ENCODE data around the gene FOXP1.
"Not testable (repeated sequence)": the region's sequence is repeated elsewhere in the genome, so short reads cannot be mapped to it uniquely, and the experiment has no call there.

Gene FOXP1

DNA sequence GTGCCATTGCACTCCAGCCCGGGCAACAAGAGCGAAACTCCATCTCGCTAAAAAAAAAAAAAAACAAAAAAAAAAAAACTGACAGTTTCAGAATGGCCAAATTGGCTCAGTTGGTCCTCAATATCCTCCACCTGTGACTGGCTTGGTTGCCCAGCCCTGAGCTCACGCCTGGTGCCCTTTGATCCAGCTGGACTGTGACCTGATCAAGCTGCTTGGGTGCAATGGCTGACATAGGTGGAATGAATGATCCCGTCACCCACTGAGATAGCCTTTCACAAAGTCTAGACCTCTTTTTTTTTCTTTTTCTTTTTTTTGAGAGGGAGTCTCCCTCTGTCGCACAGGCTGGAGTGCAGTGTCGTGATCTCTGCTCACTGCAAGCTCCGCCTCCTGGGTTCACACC is 254.6 kb downstream of the FOXP1 start:
- DNase-seq (ENCODE audit: low spot score): no peak

DNA sequence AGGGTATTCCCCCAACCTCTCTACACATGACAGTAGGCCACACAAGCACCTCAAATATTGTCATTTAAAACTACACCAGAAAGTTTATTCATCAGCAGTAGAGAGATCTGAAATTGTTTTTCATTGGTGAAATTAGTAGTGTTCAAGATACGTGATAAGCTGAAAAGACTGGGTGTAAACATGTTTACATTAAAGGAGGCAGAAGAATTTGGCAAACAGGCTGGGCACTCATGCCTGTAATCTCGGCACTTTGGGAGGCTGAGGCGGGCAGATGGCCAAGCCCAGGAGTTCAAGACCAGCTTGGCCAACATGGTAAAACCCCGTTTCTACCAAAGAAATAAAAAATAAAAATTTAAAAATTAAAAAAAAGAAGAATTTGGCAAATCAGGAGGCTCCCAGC is 255.6 kb downstream of the FOXP1 start:
- no peak for DNase-seq (ENCODE audit: low spot score)

DNA sequence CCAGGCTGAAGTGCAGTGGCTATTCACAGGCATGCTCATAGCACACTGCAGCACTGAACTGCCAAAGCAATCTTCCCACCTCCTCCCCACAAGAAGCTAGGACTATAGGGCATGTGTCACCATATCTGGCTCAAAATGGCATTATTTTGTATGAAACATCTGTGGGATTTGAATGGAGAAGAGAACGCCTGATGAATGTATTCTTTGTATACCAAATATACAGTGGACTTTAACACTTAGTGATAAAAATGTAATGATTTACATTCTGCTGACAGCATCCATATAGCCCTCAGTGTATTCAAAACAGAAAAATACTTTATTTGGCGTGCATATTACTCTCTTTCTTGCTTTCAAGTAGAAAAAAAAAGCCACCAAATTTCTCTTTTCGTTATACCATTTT is 257.8 kb downstream of the FOXP1 start:
- no peak for DNase-seq (ENCODE audit: low spot score)

DNA sequence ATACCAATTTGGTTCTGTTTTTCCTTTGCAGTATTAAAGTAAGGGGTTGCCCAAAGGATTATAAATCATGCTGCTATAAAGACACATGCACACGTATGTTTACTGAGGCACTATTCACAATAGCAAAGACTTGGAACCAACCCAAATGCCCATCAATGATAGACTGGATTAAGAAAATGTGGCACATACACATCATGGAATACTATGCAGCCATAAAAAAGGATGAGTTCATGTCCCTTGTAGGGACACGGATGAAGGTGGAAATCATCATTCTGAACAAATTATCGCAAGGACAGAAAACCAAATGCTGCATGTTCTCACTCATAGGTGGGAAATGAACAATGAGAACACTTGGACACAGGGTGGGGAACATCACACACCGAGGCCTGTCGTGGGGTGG is 259.3 kb downstream of the FOXP1 start:
- not testable (repeated sequence) for DNase-seq (ENCODE audit: low spot score)

DNA sequence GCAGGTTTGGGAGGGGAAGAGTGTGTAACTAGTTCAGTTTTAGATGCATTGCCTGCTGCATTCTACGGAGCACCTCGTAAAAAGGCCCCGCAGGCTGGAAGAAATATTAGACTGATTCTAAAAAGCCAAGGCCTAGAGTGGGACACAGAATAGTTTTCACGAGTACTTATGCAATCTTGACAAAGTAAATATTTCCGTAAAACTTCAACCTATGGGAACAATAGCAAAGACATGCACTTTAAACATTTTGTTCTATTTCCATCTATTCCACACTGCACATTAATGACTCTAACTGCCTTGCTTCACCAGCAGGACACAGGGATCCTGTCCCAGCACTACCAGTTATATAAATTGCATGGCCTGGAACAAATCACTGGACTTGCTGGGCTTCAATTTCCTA is 260.0 kb downstream of the FOXP1 start:
- no peak for DNase-seq (ENCODE audit: low spot score)

DNA sequence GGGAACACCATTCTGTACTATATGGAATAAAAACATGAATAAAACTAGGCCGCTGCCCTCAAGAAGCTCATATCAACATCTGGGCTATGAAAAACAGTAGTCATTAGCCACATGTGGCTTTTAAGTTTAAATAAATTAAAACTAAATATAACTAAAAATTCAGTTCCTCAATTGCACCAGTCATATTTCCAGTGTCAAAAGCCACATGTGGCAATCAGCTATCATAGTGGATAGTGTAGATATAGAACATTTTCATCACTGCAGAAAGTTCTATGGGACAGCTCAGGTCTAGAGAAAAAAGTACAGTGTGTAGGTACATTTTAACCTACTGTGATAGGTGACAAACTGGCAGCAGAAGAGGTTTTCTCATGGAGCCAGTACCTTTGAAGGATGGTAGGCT is 261.4 kb downstream of the FOXP1 start:
- no peak for DNase-seq (ENCODE audit: low spot score)

DNA sequence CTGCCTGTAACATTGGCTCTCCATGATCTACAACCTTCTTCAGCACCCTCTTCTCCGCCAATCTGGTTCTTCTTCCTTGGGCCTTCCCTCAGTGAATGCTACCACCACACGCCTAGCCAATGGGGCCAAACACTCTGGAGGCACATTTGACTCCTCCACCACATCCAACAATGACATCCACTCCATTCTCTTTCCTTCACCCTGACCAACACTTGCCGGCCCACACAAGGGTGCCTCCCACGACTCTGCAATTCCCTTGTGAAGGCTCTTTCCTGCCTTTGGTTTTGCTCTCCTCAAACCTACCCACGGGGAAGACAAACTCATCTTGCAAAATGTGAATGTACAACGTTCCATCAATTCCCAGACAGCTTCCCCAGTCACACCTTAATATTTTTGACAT is 263.8 kb downstream of the FOXP1 start:
- DNase-seq (ENCODE audit: low spot score): no peak

DNA sequence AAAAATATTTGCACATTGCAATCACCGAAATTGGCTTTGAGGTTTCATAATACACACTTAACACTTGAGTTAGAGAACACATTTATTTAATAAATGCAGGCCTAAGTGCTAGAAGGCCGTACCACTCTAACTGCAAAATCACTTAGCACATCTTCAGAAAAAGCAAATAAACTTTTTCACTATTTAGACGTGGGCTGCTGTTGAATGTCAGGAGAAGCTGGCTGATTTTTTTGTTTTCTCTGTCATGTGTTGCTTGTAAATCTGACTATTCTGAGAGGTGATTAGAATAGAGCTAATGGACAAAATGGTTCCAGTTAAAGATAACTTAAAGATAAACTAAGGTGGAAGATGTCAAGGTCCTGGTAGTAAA is 265.1 kb downstream of the FOXP1 start:
- no peak for DNase-seq (ENCODE audit: low spot score)

DNA sequence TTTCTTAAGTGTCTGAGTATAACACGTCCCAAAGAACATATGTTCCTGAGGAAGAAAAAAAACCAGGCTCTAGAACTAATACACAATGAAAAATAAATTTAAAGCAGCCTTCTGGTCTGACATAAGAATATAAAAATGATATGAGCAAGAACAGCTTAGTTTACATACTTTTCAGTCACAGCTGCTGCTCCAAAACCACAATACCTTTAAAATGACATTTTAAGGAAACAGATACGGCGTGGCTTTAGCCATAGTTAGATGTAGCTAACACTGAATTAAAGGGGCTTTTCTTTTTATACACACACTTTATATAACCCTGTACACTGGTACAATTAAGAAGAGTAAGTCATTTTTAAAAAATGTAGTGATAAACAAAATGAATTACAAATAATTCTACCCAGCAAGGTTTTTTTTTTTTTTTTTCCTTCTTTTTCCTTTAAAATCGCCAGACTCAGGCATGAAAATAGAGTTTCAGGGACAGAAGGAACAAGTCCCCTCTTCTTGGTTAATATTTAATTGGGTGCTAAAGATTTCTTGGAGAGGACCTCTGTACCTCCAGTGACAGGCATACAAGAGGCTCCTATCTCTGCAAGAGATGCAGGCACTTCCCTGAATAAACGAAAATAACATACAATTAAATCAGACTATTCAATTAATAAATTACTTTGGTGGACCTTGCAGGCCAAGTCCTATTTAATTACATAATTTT is 265.6 kb downstream of the FOXP1 start:
- no peak for DNase-seq (ENCODE audit: low spot score)

DNA sequence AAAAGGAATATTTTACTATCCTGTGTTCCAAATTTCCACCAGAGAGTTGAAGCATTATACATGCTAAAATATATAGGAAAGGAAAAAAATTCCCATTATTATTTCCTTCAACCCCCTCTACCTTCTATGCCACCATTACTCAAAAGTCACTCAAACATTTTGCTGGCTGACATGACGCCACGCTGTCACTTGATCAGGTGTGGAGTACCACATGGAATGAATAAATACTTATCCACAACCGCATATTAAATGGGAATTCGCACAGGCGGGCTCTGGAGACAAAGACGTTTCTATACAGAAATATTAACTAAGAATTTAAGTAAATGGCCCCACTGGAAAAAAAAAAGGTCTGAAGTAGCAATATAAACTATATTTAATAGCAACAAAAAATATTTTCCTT is 266.4 kb downstream of the FOXP1 start:
- DNase-seq (ENCODE audit: low spot score): no peak

DNA sequence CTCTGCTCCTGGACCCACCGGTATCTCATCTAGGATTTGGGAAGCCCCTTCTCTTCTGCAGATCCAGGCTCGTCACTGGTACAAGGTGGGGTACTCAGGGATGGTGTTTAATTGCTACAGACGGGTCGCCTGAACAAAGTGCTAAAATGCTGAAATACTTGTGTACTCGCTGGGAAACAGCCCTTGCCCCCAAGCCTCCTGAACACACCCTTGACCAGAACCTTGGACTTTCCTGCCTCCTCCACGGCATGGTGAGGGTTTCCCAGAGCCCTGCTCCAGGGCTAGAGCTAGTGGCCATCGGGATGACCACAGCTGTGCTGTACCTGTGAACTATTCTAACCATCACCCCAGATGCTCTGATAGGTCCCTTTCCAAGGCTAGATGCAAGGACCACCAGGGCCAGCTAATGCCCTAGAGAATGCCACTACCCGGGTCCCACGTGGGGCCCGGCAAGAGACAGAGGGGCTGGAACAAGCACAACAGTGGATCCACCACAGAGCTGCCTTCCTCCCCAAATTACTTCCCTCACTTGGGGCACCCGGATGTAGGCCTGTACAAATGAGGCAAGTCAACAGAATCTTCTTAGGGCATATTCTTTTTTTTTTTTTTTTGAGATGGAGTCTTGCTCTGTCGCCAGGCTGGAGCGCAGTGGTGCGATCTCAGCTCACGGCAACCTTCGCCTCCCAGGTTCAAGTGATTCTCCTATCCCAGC is 267.3 kb downstream of the FOXP1 start:
- no peak for DNase-seq (ENCODE audit: low spot score)

DNA sequence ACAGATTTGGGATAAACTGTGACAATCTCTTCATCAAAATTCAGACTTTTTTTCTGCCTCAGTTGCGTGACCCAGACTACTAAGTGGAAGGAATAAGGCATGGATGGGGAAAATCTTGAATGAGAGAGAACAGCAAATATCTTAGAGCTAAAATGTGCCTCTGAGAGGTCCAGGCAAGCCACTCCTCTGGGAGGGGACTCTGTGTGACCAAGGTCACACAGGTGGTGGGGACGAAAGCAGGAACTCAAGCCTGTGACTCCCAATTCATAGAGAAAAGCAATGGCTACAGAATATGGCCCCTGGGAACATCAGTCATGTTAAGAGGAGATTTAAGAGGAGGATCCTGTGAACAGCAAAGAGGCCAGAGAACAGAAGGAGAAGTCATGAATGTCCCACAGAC is 268.1 kb downstream of the FOXP1 start:
- no peak for DNase-seq (ENCODE audit: low spot score)

DNA sequence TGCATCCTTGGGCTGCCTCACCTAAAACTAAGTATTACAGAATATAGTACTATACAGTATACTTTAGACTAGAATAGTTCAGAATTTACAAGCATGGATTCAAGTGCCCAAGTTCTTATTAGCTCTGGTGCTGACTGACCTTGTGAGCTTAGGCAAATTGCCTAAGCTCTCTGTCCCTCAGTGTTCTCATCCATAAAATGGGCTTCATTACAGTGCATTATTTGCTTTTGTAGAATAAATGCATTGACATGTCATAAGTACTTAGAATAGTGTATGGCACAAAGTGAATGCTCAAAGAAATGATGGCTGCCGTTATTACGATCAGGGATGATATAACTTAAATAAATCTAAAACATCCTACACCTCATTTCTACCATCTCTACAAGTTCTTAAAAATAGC is 269.7 kb downstream of the FOXP1 start:
- no peak for DNase-seq (ENCODE audit: low spot score)

DNA sequence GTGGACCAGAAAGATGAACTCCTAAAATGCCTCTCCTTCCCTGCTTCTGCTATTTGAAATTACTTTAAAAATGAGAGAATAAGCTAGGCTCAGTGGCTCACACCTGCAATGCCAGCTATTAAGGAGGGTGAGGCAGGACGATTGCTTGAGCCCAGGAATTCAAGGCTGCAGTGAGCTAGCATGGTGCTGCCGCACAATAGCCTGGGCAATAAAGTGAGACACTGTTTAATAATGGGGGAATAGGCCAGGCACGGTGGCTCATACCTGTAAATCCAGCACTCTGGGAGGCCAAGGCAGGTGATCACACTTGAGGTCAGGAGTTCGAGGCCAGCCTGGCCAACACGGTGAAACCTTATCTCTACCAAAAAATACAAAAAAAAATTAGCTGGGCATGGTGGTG is 271.1 kb downstream of the FOXP1 start:
- DNase-seq (ENCODE audit: low spot score): no peak

DNA sequence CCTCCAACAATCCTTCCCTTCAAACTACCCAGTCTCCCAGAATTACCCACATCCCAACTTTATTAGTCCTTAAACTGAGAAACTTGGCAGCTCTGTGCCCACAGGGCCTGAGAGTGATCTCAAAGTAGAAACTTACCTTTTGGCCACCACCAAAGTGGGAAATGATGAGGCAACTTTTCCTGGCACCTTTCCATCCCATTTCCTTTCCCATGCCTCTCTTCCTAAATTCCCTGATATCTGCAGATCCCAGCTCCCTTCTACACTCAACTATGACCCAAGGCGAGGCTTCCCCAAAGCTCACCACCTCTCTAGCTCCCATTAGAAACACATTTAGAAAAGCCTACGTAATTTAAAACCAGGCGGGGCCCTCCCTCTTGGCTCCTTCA is 271.9 kb downstream of the FOXP1 start:
- no peak for DNase-seq (ENCODE audit: low spot score)

DNA sequence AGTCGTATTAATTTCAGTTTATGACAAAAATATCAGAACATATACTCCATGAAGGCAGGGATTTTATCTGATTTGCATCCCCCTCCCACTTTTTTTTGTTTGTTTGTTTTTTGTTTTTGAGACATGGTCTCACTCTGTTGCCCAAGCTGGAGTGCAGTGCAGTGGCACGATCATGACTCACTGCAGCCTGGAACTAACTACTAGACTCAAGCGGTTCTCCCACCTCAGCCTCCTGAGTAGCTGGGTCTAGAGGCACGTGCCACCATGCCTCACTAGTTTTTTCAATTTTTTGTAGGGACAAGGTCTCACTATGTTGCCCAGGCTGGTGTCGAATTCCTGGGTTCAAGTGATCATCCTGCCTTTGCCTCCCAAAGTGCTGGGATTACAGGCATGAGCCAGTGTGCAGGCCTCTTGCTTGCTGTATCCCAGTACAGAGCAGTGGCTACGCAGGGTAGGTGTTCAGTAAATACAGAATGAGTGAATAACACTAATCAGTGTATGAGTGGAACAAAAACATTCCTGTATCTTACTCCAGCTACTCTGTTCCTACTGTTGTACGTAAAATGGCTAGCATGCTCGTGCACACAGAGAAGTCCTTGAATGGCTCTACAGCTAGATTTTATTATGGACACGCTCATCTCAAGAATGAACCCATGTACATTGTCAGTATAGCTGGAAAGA is 272.4 kb downstream of the FOXP1 start:
- DNase-seq (ENCODE audit: low spot score): no peak

DNA sequence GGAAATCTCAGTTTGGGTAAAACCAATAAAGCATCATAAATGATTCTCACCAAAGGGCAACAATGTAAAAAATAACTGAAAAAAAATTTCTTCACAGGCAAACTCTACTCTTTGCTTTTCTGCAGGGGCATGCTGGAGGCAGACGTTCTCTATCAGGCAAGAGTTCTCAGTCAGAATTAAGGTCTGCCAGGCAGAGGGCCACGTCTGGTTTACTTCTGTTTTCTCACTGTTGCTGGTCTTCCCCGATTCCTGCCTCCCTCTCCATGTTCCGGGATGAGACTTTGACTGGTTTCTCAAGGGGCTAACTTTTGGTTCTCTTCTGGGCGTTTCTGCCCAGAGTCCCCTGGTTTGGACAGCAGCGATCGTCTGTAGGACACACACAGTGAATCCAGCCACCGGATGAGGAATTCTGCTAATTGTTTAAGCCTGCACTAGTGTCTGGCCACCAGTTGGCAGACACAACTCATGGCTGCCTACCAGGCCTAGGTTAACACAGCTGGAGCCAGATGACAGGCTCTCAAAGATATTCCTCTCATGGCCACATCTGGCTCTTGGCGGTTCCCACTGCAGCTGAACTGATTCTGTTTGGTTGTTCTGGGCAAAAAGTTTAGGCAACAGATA is 273.1 kb downstream of the FOXP1 start:
- no peak for DNase-seq (ENCODE audit: low spot score)

DNA sequence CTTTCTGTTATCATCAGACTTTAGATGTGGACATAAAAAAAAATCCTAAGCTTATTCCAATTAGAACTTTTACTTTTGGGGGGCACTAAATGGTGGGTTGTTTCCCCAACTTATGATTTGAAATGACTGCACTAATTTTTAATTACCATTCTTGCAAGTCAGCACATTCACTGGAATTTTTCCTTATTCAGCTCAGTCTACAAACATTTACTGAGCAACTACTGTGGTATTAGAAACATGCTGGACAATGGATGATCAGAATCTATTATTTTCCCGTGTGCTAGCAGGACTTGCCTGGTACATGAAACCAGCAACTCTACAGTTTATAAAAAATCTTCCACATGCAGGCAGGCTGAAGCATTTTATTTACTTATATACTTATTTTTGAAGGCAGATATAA is 273.6 kb downstream of the FOXP1 start:
- DNase-seq (ENCODE audit: low spot score): no peak

DNA sequence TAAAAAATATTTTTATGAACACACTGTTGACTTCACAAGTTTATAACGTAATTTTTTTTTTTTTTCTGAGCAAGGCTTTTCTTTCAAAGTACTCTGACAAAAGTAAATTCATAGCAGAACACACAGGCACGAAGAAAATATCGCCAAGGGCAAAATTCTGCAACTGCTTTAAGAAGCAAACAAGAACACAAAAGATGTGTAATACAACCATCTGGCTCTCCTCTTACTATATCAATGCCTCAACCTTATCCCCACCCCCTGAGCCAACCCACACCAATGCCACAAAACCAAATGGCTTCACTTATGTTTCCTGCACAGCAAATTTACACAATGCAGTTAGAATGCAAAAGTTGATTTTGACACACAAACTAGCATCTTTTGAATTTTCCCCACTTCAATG is 274.2 kb downstream of the FOXP1 start:
- peak; percentile 40 for DNase-seq (ENCODE audit: low spot score)

DNA sequence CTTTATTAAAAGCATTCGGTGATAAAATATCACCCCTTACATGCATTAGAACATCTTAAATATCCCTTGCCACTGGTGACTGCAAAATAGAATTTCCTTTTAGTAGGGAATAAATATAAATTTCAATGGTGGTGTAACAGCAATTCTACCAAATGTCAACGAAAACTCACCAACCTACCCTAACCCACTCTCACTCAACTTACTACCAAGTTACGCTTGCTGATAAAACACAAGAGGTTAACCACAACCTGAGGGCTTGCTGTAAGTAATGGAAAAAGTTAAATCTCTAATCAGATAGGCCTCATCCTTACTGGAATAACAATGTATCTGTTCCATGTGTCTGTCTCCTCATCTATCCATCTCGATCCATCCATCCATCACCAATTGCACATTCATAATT is 274.7 kb downstream of the FOXP1 start:
- DNase-seq (ENCODE audit: low spot score): no peak

DNA sequence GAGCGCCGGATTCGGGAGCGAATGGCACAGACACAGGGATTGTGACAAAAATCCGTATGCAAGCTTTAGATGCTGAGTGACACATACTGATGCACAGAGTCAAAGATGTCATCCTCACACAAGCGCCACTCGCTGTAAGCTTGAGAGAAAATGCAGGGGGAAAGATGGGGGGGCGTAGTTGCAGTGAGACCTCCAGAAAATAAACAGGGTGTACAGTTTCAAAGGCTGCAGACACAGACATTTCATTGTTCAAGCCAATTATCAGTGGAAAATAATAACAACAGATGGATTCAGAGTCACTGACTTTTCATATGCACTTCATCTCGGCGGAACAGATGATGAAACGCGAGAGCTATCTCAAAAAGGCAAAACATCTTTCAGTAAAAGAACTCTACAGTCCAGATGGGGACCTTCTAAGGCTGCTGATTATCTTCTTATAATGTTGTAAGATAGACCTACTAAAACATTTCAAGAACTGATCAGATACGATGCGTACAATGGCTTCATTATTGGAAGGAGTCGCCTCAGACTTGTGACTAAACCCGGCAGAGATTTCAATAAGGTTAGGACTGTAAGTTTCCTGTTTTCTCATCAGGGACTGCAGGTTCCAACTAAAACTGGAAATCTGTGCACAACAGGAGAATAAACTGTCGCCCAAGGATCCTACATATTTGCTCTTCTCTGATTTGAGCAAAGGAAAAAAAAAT is 275.4 kb downstream of the FOXP1 start:
- DNase-seq (ENCODE audit: low spot score): no peak

All from CD4-positive, alpha-beta T cell treated with Interleukin-2 at 100 ng/mL for 4 hours (primary cell).